CD4-positive, alpha-beta T cell (primary cell): Measurements from ENCODE around the gene ZNF627. TPM values are rescaled to one million over a fixed set of nuclear protein-coding genes. Genes with fewer than 3 reads are reported as not detected.

Source experiments
- ATAC-seq: fragments of 200-7000 bp; cut with Tn5 transposase; one replicate; pipeline ENCODE4 v1.10.0; 2022; ENCODE audit warnings: mild to moderate bottlenecking; ENCODE audit not compliant: poor library complexity
- CTCF ChIA-PET: fragments of 350-600 bp; sonication (Branson Sonifier 250); formaldehyde crosslinking; loops from one replicate; lab custom pipeline; 2021; ENCODE audit warnings: antibody characterized with exemption, inconsistent platforms; lab: Charles Lee
- POLR2A ChIA-PET: fragments of 350-600 bp; sonication (Branson Sonifier 250); formaldehyde crosslinking; loops from one replicate; lab custom pipeline; 2021; ENCODE audit warnings: antibody characterized with exemption, inconsistent platforms; lab: Charles Lee
- DNase-seq, 14 experiments: peaks; one replicate each; pipeline ENCODE4 v3.0.0-alpha.2; 2013 to 2020; ENCODE audit warnings: mixed read lengths in 2 of 14
- H3K27ac ChIP-seq, 2 donors: one replicate each; pipeline versions ENCODE4 v1.5.1 to v1.7.0; 2013; ENCODE audit warnings: low read length in 2 of 2, low read depth in 1 of 2, mild to moderate bottlenecking in 1 of 2
- H3K27me3 ChIP-seq, 2 experiments: 1 replicate in 1 of 2; 2 replicates in 1 of 2; pipeline versions ENCODE4 v1.6.1 to v1.7.0; 2013; ENCODE audit warnings: low read length in 2 of 2, control low read depth in 1 of 2, mild to moderate bottlenecking in 1 of 2, moderate library complexity in 1 of 2; ENCODE audit not compliant: insufficient read depth in 2 of 2, control insufficient read depth in 1 of 2
- H3K36me3 ChIP-seq: one replicate; pipeline ENCODE4 v1.6.1; 2013; ENCODE audit warnings: low read length, control low read depth; ENCODE audit not compliant: insufficient read depth
- H3K4me1 ChIP-seq: one replicate; pipeline ENCODE4 v1.6.1; 2013; ENCODE audit warnings: low read length, control low read depth; ENCODE audit not compliant: insufficient read depth
- H3K4me3 ChIP-seq: one replicate; pipeline ENCODE4 v1.5.1; 2013; ENCODE audit warnings: mild to moderate bottlenecking, low read length, moderate library complexity
- H3K9me3 ChIP-seq, 2 experiments: 1 replicate in 1 of 2; 2 replicates in 1 of 2; pipeline versions ENCODE4 v1.6.1 to v1.7.0; 2013; ENCODE audit warnings: low read length in 2 of 2, mild to moderate bottlenecking in 2 of 2, control low read depth in 1 of 2, moderate library complexity in 1 of 2; ENCODE audit not compliant: control insufficient read depth in 1 of 2, insufficient read depth in 1 of 2
- H3K27ac Mint-ChIP-seq: one replicate; pipeline ENCODE4 v1.8.0; 2020; ENCODE audit warnings: mixed read lengths
- H3K27me3 Mint-ChIP-seq: one replicate; pipeline ENCODE4 v1.8.0; 2021; ENCODE audit warnings: mixed read lengths
- H3K36me3 Mint-ChIP-seq: one replicate; pipeline ENCODE4 v1.8.0; 2021; ENCODE audit warnings: low read depth, mixed read lengths
- H3K4me1 Mint-ChIP-seq: one replicate; pipeline ENCODE4 v1.8.0; 2021; ENCODE audit warnings: low read depth, mixed read lengths
- H3K4me3 Mint-ChIP-seq: one replicate; pipeline ENCODE4 v1.8.0; 2020; ENCODE audit warnings: mild to moderate bottlenecking, mixed read lengths
- H3K9me3 Mint-ChIP-seq: one replicate; pipeline ENCODE4 v1.8.0; 2020; ENCODE audit warnings: mixed read lengths
- CTCF ChIP-seq: fragments of 200-600 bp; IDR thresholded peaks from one replicate; pipeline ENCODE4 v1.8.0; 2022; ENCODE audit warnings: antibody characterized with exemption, mild to moderate bottlenecking
- intact Hi-C, 2 experiments: fragments of 100-400 bp; cut with DNase I in 1 of 2; cut with micrococcal nuclease in 1 of 2; formaldehyde crosslinking; loops; one replicate each; pipeline versions ENCODE4 v1.15.1 to v1.9.0; 2023 to 2025; cut with DNase I, micrococcal nuclease
- total RNA-seq, 174 experiments: library from RNA in 2 of 174; stranded (reverse) in 2 of 174; gene quantifications; one replicate each; pipeline ENCODE4 v1.2.3 and lab custom pipeline; 2021 to 2026

The ZNF627 gene
- total RNA-seq, 2 experiments from 2014 or later: 11.7 to 12.7 TPM

GRCh38 chr19:11550265-11550664 is 47.0 kb upstream of the ZNF627 start:
- no peak overlapping the region for H3K4me3 ChIP-seq
- ChIA-PET CTCF (no interaction called here), POLR2A (no interaction called here)
- ATAC-seq (no peak), DNase-seq (no peak)
- H3K27ac Mint-ChIP-seq: no peak overlapping the region
- no peak for TF ChIP-seq CTCF
- H3K27me3 ChIP-seq: no peaks in the 10 kb centered on the region
- intact Hi-C loops: no loop called here
- no peaks in the 10 kb centered on the region for H3K27me3 Mint-ChIP-seq
- H3K27ac ChIP-seq: no peak overlapping the region
- H3K36me3 Mint-ChIP-seq: peaks cover 14% of the 10 kb centered on the region
- peaks cover 7% of the 10 kb centered on the region for H3K4me1 Mint-ChIP-seq
- peaks cover 9% of the 10 kb centered on the region for H3K4me1 ChIP-seq
- H3K9me3 Mint-ChIP-seq: no peaks in the 10 kb centered on the region
- H3K9me3 ChIP-seq: no peaks in the 10 kb centered on the region
- peaks cover 31% of the 10 kb centered on the region for H3K36me3 ChIP-seq
- no peak overlapping the region for H3K4me3 Mint-ChIP-seq

DNA sequence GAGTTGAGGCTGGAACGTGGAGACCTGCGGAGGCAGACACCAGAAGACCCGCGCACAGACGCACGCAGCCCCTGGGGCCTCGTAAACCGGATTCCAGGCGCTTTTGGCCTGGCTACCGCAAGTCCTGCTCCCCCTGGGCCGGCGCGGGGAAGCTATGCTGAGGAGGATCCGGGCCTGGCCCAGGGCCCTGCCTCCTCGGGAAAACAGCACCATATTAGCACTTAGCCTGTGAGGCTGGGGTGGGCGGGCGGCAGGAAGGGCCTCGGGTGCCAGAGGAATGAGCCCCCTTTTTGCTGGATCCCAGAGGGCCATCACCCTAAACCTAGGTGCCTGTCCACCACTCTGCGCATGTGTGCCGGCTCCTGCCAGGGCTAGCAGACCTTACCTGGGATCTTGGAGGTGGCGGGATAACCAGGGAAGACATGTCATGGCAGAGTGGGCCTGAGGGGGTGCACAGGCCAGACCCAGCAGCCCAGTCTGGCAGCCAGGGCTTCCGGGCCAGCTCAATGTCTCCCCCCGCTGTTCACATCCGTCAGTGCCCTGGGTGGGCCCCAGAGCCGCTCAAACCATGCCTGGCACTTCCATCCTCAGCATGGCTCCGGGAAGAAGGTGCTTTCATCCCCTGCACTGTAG is 45.6 kb upstream of the ZNF627 start:
- no peak overlapping the region for H3K4me3 Mint-ChIP-seq
- no peaks in the 10 kb centered on the region for H3K9me3 ChIP-seq
- H3K4me1 ChIP-seq: peaks cover 11% of the 10 kb centered on the region
- DNase-seq (no peak), ATAC-seq (peak; percentile 29)
- H3K4me1 Mint-ChIP-seq: peaks cover 16% of the 10 kb centered on the region
- no peak overlapping the region for H3K27ac ChIP-seq
- no peak overlapping the region for H3K27ac Mint-ChIP-seq
- H3K27me3 ChIP-seq: no peaks in the 10 kb centered on the region
- peaks cover 22% of the 10 kb centered on the region for H3K36me3 Mint-ChIP-seq
- H3K4me3 ChIP-seq: no peak overlapping the region
- POLR2A ChIA-PET: interaction anchor here (1.1 kb wide), 1 partner anchor 16 kb away, joined by 3 read pairs; no protein-coding TSS in a partner anchor
- H3K27me3 Mint-ChIP-seq: no peaks in the 10 kb centered on the region
- CTCF ChIA-PET: no interaction called here
- intact Hi-C loops: no loop called here
- H3K9me3 Mint-ChIP-seq: no peaks in the 10 kb centered on the region
- H3K36me3 ChIP-seq: peaks cover 37% of the 10 kb centered on the region
- TF ChIP-seq CTCF: no peak

DNA sequence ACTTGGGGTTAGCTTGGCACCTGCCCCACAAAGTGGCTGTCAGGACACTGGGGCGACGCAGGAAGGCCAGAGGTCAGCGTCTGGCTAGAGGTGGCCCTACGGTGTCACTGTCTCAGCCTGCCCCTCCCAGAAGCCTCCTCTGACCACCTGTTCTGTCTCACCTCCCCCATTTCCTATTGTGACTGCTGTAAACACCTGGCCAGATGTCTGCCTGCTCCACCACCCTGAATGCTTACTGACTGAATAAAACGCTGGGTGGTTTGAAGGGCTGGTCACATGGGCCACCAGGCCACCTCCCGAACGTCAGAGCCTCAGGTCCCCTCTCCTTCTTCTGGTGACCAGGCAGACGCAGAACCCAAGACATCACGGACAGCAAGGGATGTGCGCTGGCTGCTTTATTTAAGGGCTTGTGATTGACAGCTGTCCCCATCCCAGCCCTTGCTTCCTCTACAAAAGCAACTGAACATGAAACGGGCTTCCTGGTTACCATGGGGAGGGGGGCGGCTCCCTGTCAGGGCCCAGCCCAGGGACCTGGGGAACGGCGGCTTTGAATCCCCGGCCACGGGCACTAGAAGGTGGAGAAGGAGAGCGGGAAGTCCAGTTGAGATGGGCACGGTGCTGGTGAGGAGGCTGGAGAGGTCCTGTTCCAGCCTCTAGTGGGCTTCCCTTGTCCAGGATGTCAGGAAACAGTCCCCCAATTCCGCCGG is 44.5 kb upstream of the ZNF627 start:
- Histone ChIP-seq H3K9me3 (no peaks in the 10 kb centered on the region), H3K27ac (no peak overlapping the region), H3K27me3 (no peaks in the 10 kb centered on the region), H3K4me3 (no peak overlapping the region), H3K4me1 (peaks cover 20% of the 10 kb centered on the region), H3K36me3 (peaks cover 41% of the 10 kb centered on the region)
- H3K9me3 Mint-ChIP-seq: no peaks in the 10 kb centered on the region
- no peak for TF ChIP-seq CTCF
- H3K27ac Mint-ChIP-seq: no peak overlapping the region
- ChIA-PET POLR2A (interaction anchor here (1.1 kb wide), 1 partner anchor 17 kb away, joined by 3 read pairs; no protein-coding TSS in a partner anchor), CTCF (no interaction called here)
- no peak overlapping the region for H3K4me3 Mint-ChIP-seq
- H3K36me3 Mint-ChIP-seq: peaks cover 27% of the 10 kb centered on the region
- ATAC-seq (no peak), DNase-seq (no peak)
- intact Hi-C loops: no loop called here
- H3K27me3 Mint-ChIP-seq: no peaks in the 10 kb centered on the region
- H3K4me1 Mint-ChIP-seq: peaks cover 22% of the 10 kb centered on the region
